ENCODE measurements around the gene TMPRSS11F. TPM values are rescaled to one million over a fixed set of nuclear protein-coding genes. Genes with fewer than 3 reads are reported as not detected.

The TMPRSS11F gene
- total RNA-seq, 1 donor from 2014 or later, result 0.31 TPM

GRCh38 chr4:68148800-68149685 lies 19.4 kb upstream of the TMPRSS11F start:
- H3K27me3 Mint-ChIP-seq, result no peaks in the 10 kb centered on the region
- H3K9me3 Mint-ChIP-seq, result peaks cover 7% of the 10 kb centered on the region
- no peak for TF ChIP-seq CTCF (conservative IDR thresholded peaks at IDR 0.05)
- DNase-seq (ENCODE audit: extremely low spot score, unreplicated experiment), result no peak
- peaks cover 5% of the 10 kb centered on the region for H3K36me3 Mint-ChIP-seq
- no peak overlapping the region for H3K27ac Mint-ChIP-seq
- no peaks in the 10 kb centered on the region for H3K4me1 Mint-ChIP-seq (ENCODE audit: unreplicated experiment)
- H3K4me3 Mint-ChIP-seq, result no peak overlapping the region

GRCh38 chr4:68147079-68147478 lies 17.4 kb upstream of the TMPRSS11F start:
- no peak for TF ChIP-seq CTCF (conservative IDR thresholded peaks at IDR 0.05)
- Mint-ChIP-seq H3K4me1 (ENCODE audit: unreplicated experiment) (no peaks in the 10 kb centered on the region), H3K27ac (no peak overlapping the region), H3K9me3 (peaks cover 7% of the 10 kb centered on the region), H3K4me3 (no peak overlapping the region), H3K27me3 (no peaks in the 10 kb centered on the region), H3K36me3 (peaks cover 5% of the 10 kb centered on the region)
- DNase-seq (ENCODE audit: extremely low spot score, unreplicated experiment), result no peak

GRCh38 chr4:68145261-68145660 lies 15.6 kb upstream of the TMPRSS11F start:
- Mint-ChIP-seq H3K9me3 (peaks cover 7% of the 10 kb centered on the region), H3K27me3 (no peaks in the 10 kb centered on the region), H3K36me3 (peaks cover 5% of the 10 kb centered on the region), H3K4me3 (no peak overlapping the region), H3K27ac (no peak overlapping the region), H3K4me1 (ENCODE audit: unreplicated experiment) (no peaks in the 10 kb centered on the region)
- DNase-seq (ENCODE audit: extremely low spot score, unreplicated experiment), result no peak
- TF ChIP-seq CTCF (conservative IDR thresholded peaks at IDR 0.05), result no peak

GRCh38 chr4:68141852-68142251 lies 12.2 kb upstream of the TMPRSS11F start:
- no peak for TF ChIP-seq CTCF (conservative IDR thresholded peaks at IDR 0.05)
- H3K9me3 Mint-ChIP-seq, result no peaks in the 10 kb centered on the region
- no peak overlapping the region for H3K4me3 Mint-ChIP-seq
- no peak for DNase-seq (ENCODE audit: extremely low spot score, unreplicated experiment)
- no peaks in the 10 kb centered on the region for H3K4me1 Mint-ChIP-seq (ENCODE audit: unreplicated experiment)
- H3K27ac Mint-ChIP-seq, result no peak overlapping the region
- no peaks in the 10 kb centered on the region for H3K27me3 Mint-ChIP-seq
- H3K36me3 Mint-ChIP-seq, result no peaks in the 10 kb centered on the region

GRCh38 chr4:68132342-68132741 lies 2.7 kb upstream of the TMPRSS11F start:
- no peak overlapping the region for H3K4me3 Mint-ChIP-seq
- peaks cover 3% of the 10 kb centered on the region for H3K36me3 Mint-ChIP-seq
- no peak overlapping the region for H3K27ac Mint-ChIP-seq
- TF ChIP-seq CTCF (conservative IDR thresholded peaks at IDR 0.05), result no peak
- no peaks in the 10 kb centered on the region for H3K4me1 Mint-ChIP-seq (ENCODE audit: unreplicated experiment)
- H3K27me3 Mint-ChIP-seq, result no peaks in the 10 kb centered on the region
- no peak for DNase-seq (ENCODE audit: extremely low spot score, unreplicated experiment)
- H3K9me3 Mint-ChIP-seq, result peaks cover 8% of the 10 kb centered on the region
